Measurements from ENCODE around the gene GTF2H1.

- TF ChIP-seq MAX (IDR thresholded peaks at IDR 0.05) (no peak), RAD21 (IDR thresholded peaks at IDR 0.05; ENCODE audit: low read depth) (no peak), CREB1 (IDR thresholded peaks at IDR 0.05; ENCODE audit: low read depth) (no peak), NFIC (IDR thresholded peaks at IDR 0.05) (no peak), EGR1 (IDR thresholded peaks at IDR 0.05) (no peak), EP300 (IDR thresholded peaks at IDR 0.05; ENCODE audit: borderline replicate concordance) (no peak), ZBTB7A (IDR thresholded peaks at IDR 0.05; ENCODE audit: low read depth) (no peak), YY1 (IDR thresholded peaks at IDR 0.05; ENCODE audit: low read depth) (no peak), USF1 (IDR thresholded peaks at IDR 0.05) (no peak), TCF12 (IDR thresholded peaks at IDR 0.05; ENCODE audit: low read depth) (no peak), FOXM1 (IDR thresholded peaks at IDR 0.05; ENCODE audit: borderline replicate concordance, low read depth) (no peak)
- TF ChIP-seq, protein P1, sequence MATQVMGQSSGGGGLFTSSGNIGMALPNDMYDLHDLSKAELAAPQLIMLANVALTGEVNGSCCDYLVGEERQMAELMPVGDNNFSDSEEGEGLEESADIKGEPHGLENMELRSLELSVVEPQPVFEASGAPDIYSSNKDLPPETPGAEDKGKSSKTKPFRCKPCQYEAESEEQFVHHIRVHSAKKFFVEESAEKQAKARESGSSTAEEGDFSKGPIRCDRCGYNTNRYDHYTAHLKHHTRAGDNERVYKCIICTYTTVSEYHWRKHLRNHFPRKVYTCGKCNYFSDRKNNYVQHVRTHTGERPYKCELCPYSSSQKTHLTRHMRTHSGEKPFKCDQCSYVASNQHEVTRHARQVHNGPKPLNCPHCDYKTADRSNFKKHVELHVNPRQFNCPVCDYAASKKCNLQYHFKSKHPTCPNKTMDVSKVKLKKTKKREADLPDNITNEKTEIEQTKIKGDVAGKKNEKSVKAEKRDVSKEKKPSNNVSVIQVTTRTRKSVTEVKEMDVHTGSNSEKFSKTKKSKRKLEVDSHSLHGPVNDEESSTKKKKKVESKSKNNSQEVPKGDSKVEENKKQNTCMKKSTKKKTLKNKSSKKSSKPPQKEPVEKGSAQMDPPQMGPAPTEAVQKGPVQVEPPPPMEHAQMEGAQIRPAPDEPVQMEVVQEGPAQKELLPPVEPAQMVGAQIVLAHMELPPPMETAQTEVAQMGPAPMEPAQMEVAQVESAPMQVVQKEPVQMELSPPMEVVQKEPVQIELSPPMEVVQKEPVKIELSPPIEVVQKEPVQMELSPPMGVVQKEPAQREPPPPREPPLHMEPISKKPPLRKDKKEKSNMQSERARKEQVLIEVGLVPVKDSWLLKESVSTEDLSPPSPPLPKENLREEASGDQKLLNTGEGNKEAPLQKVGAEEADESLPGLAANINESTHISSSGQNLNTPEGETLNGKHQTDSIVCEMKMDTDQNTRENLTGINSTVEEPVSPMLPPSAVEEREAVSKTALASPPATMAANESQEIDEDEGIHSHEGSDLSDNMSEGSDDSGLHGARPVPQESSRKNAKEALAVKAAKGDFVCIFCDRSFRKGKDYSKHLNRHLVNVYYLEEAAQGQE (IDR thresholded peaks at IDR 0.05; ENCODE audit: low read depth) = no peak
These were observed 8.6 kb downstream of the GTF2H1 start for GRCh38 chr11:18330921-18331320.
